Stimulated activated CD4-positive, alpha-beta T cell treated with anti-CD3 and anti-CD28 coated beads, Interleukin-1b, Interleukin-23, amount 100 ng/mL, for 4 hours (primary cell): ENCODE measurements around the gene TMEM214.
"Not testable (repeated sequence)": the region's sequence is repeated elsewhere in the genome, so short reads cannot be mapped to it uniquely, and the experiment has no call there.

ENCODE experiments used
- DNase-seq, 2 donors: peaks; one replicate each; pipeline ENCODE4 v3.0.0-alpha.2; 2020; ENCODE audit warnings: low read depth in 2 of 2

TMEM214 gene

DNA sequence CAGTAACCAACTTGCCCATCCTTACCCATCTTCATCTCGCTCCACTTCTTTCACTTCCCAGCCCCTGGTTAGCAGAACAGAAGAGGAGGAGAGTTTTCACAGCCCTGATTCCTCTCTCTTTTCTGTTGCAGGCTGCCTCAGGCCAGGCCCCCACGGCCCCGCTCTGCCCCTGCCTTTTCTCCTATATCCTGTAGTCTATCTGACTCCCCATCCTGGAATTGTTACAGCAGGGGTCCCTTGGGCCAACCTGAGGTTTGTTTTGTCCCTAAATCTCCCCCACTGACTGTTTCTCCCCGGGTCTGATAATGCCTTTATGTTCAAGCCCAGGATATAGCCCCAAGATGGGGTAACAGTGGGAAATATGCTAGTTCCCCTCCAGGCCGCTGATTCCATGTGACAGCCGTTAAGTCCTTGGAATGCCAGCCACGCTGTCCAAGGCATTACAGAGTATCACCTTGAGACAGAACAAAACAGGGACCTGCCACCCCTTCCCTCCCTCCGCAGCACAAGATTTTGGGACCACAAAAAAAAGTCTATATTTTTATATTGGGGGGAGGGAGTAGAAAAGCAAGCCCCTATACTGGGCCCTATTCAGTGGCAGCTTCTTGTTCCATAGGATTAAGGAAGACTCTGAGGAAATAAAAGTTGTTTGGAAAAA lies 37.3 kb downstream of the TMEM214 start:
- no peak for DNase-seq

DNA sequence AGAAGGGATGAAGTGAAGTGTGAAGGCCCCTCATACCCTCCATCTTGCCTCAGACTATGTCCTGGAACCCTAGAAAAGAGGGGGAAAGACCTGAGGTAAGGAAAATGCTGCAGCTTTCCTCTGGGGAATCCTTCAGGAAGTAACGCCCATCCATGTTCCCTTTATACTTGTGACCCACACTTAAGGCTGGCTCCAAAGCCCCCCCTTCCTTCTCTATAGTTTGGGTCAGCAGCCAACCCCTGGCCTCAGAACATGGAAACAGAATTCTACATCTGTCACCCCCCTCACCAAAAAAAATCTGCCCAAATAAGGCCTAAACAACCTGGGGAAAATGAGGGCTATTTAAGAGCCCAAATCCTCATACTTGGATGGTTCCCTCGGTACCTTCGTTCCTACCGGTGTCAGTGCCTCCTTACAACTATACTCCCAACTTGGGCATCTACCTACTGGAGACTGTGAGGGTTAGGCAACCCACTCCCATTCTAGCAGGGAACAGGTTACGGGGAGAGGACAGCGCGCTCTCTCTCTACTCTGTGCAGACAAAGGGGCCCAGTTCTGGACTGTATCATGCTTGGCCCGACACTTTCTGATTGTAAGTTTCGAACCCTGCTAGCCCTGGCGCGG lies 38.0 kb downstream of the TMEM214 start:
- DNase-seq, result no peak

DNA sequence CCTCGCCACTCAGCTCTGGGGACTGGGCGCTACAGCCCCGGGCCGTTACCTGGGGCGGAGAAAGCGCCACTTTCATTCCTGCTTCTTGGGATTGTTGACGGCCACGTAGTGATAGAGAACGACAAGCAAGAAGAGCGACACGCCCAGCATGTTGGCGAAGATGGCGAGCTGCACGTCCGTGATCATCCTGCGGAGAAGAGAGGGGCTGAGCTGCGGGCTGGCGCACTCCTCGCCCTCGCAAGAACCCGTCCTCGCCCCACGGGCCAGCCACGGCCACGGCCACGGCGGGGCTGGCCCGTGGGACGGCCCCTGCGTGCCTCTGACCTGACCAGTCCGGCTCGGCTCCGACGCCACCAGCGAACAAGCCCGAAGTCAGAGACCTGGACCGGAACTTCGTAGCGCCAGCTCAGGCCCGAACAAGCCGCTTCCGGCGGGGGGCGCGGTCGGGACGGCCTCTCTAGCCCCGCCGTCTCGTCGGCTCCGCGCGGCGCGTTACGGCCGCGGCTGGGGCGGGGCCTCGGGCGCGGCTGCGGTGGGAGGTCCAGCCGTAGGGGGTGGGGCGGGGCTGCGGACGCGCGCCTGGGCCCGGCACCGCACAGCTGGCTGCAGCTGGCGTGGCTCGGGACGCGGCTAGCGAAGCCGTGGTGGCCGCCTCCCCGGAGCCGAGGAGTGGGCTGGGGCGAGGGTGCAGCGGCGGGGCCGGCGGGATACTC lies 38.7 kb downstream of the TMEM214 start, which contains the start of gene OST4:
OST4 (minus strand) TSS at position 378 of the 713 bp plus-strand sequence.
- DNase-seq, result peak; percentile 77 to 90

DNA sequence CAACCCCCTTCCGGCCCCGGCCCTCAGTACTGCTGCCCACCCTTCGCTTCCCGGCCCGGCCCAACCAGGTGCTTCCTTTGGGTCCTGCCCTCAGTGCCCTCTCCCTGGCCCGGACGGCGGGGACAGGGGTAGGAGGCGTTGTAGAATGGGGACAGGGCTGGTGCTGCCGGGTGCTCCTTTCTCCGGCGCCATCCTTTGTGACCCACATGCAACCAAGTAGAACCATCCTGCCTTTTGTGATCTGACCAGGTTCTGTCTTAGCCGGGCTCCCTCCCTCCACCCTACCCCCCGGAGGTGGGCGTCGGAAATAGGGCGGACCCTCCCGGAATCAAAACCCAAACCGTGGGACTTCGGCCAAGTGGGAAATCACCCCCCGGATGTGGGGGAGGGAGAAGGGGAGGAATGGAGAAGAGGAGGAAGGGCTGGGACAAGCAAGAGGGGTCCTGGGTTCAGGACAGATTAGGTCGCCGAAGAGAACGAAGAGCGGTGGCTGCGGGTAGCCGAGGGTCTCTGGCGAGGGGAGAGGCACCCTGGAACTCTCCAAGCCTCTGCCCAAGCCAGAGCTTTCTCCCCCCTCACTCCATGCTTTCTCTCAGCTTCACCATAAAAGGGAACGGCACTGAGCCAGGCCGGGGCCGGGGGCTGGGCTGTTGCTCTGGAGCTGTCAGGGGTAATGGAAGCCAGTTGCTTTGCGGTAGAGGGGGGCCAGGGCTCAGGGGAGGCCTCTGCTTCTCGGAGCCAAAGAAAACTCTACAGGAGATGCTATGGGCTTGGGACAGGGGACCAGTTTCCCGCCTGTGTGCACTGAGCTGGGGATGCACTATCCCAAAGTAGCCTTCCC lies 39.4 kb downstream of the TMEM214 start:
- peak in 1 of 2 donors; percentile 41 for DNase-seq

DNA sequence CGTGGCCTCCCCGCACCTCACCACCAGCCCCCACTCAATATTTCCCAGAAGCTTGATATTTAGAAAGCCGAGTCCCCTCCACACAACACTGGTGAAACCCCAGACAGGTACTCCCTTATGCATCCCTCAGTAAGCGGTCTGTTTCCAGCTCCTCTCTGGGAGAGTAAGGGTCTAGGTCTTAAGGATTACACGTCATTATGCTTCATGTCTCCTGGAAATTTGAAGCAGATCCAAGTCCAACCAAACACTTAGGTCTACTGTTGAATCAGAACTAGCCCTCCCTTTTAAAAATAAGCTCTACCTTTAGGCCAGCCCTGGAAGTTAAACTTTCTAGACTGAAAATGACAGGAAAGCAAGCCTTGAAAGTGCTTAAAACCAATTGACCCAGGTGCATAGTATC lies 40.2 kb downstream of the TMEM214 start:
- DNase-seq, result no peak

DNA sequence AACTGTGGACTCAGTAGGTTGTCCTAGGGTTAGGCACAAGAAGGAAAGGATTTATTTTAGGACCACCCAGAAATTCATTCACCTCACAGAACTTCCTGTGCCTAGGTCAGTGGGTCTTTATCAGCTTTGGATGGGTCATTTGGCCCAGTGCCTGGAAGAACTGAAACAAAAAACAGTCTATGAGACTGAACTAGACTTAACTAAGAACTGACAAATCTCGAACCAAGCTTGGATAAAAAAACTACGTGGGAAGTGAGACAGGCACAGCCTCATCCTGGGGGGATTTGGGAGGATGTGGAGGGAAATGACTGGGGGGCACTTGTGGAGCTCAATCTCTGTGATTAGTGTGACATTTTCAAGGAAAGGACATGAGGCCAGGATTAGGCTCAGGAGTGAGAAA lies 41.0 kb downstream of the TMEM214 start:
- no peak for DNase-seq

DNA sequence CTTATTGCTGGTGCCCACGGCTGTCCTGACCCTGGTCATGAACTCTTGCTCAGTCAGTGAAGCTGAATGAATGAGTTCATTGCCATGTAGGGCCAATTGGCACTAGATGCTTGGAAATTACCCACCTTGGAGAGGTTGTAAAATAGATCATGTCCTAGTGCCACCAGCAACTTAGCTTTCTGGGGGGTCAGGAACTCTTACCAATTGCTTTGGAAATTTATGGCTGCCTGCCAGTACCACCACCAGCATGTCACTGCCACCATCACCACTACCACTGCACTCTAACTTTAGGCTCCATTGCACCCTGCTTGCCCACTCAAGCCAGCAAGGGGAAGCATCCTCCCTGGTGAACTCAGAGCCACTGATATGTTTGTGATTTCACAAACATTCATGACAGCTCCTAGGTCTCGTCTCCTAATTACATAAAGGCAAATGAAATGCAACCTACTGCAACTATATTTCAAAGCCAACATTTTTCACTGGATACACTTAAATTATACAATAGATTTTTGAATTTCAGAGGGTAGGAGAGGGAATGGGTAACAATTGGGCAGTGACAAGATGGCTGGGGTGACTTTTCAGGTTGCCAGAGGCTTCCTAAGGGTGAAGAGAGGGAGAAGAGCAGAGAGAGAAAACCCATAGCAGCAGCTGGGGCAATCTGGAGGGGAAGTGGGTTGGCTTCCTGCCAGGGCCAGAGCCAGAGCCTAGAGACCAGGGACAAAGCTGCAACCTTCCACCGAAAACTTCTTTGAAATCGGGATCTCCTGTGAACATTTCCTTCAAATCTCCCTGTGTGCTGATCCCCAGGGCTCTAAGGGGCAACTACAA lies 42.2 kb downstream of the TMEM214 start:
- DNase-seq, result no peak

DNA sequence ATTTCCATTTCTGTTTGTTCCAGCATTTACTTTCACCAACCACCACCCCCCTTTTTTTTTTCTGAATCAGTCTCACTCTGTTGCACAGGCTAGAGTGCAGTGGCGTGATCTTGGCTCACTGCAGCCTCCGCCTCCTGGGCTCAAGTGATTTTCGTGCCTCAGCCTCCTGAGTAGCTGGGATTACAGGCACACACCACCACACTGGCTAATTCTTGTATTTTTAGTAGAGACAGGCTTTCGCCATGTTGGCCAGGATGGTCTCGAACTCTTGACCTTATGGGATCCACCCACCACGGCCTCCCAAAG lies 42.8 kb downstream of the TMEM214 start:
- DNase-seq, result not testable (repeated sequence)

DNA sequence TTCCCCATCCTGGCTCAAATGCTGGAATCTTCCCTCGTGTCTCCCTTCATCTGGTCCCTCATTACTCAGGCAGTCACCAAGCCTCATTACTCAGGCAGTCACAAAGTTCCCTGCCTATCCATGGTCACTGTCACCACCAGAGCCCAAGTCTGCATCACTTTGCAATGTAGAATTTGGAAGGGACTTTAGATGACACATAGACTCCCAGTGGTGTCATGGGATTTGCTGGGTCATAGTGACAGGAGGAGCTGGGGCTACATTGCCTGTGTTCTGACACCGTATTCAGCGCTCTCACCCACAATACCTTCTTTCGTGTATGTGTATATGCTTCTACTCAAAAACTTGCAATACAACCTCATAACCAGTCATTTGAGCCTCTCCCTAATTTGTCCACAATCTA lies 43.6 kb downstream of the TMEM214 start:
- no peak for DNase-seq

DNA sequence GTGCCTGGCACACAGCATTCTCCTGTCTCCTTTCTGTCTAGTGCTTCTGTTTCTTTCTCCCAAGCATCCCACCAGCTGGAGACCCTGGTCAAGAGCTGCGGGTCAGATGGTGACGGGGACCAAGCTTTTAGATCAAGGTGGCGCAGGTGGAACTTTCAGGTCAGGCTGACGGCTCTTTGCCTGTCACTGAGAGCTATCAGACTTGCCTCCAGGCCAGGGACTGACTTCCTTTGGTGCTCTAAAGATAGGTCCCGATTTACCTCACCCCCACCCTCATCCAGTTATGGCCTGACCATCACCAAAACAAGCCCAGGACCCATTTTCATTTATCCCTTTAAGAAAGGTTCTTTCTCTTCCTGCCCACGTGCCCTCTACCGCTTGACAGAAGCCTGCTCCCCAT lies 44.5 kb downstream of the TMEM214 start:
- DNase-seq, result no peak

DNA sequence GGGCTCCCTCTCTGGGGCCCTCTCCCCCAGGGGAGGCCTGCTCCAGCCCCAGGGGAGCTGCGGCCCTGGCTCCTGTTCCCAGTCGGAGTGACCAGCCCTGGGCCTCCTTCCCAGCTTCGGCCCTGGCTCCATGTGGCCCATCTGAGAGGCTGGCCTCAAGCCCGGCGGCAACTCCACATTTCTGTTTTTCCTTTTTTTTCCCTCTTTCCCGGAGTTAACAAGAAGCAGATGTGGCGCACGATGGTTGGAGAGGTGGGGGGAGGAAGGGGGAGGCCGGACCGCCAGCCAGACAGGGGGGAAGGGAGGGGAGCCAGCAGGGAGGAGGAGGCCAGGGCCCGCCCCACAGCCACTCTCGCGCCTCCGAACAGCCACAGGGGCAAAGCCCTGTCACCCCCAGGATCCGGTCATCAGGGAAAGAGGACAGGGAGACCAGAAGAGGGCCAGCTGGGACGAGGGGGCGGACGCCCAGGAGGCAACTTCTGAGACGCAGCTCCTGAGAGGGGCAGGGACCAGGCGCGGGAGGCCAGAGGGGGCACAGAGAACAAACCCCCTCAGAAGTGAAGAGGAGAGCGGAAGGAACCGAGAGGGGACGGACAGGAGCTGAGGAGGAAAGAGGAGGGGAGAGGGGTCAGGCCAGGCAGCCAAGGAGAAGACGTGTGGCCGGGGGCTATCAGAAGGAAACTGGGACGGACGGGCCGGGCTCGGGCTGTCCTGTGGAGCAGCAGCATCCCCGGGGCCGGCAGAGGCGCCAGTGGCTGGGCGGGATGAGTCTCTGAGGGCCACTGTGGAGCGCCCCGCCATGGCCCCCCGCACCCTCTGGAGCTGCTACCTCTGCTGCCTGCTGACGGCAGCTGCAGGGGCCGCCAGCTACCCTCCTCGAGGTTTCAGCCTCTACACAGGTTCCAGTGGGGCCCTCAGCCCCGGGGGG lies 45.8 kb downstream of the TMEM214 start, which contains the start of gene EMILIN1:
EMILIN1 (plus strand) TSS at position 349 of the 928 bp plus-strand sequence; CDS start at position 800, 451 bp downstream.
- DNase-seq, result no peak

DNA sequence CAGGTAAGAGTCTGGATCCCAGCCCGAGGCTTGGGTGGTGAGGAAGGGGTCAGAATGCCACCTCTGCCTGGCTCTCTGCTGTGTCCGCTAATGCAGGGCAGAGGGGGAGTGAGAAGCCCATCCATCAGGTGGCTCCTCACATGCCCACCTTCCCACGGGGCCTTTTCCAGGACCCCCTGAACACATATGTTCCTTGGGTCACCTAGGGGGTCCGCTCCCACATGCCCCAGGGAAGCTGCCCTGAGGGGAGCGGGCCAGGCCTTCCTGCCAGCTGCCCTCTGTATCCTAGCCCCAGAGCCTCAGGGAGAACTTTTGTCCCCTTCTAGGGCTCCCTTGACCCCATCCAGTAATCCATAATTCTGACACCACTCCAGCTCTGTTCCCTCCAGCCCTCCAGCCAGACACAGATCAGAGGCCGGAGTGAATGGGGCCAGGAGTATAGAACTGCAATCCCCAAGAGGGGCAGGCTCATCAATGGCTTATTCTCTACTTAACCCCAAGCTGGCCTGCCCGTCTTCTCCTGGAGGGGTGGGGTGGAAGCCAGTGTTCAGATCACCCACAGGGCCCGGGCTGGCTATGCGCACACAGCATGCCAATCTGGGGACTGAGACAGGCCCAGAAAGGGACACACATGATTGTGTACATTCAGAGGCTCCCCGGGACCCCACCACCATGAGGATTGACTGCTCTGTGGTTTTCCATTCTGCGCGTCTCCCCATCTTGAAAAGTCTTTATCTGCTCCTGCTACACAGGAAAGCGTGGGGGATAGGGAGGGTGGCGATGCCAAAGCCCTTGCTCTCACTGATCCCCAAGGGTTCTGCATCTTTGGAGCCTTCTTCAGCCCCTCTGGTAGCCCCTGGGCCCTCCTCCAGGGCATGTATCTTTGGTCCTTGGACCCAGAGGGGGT lies 46.7 kb downstream of the TMEM214 start:
- DNase-seq, result no peak

DNA sequence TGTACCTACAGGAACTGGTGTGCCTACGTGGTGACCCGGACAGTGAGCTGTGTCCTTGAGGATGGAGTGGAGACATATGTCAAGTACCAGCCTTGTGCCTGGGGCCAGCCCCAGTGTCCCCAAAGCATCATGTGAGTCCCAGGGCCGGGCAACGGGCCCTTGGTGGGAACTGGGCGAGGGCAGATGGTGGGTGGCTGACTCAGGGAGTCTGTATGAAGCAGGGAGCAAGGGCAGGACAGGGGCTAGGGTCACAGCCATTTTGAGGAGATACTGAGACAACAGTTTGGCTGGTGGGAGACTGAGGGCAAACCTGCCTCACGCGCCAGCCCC lies 47.3 kb downstream of the TMEM214 start:
- DNase-seq, result no peak

DNA sequence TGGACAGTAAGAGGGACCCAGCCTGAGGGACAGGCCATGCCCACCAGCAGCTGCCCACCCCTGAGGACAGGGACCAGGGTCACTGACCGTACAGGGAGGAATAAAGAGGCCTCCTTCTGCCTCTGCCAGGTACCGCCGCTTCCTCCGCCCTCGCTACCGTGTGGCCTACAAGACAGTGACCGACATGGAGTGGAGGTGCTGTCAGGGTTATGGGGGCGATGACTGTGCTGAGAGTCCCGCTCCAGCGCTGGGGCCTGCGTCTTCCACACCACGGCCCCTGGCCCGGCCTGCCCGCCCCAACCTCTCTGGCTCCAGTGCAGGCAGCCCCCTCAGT lies 47.8 kb downstream of the TMEM214 start:
- no peak for DNase-seq

DNA sequence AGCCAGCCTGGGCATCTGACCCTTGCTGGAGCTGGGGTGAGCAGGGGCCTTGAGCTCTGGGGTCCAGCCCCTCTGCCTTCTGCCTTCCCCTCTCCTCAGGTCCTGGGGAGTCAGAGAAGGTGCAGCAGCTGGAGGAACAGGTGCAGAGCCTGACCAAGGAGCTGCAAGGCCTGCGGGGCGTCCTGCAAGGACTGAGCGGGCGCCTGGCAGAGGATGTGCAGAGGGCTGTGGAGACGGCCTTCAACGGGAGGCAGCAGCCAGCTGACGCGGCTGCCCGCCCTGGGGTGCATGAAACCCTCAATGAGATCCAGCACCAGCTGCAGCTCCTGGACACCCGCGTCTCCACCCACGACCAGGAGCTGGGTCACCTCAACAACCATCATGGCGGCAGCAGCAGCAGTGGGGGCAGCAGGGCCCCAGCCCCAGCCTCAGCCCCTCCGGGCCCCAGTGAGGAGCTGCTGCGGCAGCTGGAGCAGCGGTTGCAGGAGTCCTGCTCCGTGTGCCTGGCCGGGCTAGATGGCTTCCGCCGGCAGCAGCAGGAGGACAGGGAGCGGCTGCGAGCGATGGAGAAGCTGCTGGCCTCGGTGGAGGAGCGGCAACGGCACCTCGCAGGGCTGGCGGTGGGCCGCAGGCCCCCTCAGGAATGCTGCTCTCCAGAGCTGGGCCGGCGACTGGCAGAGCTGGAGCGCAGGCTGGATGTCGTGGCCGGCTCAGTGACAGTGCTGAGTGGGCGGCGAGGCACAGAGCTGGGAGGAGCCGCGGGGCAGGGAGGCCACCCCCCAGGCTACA lies 49.4 kb downstream of the TMEM214 start:
- no peak for DNase-seq

DNA sequence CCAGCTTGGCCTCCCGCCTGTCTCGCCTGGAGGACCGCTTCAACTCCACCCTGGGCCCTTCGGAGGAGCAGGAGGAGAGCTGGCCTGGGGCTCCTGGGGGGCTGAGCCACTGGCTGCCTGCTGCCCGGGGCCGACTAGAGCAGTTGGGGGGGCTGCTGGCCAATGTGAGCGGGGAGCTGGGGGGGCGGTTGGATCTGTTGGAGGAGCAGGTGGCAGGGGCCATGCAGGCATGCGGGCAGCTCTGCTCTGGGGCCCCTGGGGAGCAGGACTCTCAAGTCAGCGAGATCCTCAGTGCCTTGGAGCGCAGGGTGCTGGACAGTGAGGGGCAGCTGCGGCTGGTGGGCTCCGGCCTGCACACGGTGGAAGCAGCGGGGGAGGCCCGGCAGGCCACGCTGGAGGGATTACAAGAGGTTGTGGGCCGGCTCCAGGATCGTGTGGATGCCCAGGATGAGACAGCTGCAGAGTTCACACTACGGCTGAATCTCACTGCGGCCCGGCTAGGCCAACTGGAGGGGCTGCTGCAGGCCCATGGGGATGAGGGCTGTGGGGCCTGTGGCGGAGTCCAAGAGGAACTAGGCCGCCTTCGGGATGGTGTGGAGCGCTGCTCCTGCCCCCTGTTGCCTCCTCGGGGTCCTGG lies 50.1 kb downstream of the TMEM214 start:
- DNase-seq, result no peak

DNA sequence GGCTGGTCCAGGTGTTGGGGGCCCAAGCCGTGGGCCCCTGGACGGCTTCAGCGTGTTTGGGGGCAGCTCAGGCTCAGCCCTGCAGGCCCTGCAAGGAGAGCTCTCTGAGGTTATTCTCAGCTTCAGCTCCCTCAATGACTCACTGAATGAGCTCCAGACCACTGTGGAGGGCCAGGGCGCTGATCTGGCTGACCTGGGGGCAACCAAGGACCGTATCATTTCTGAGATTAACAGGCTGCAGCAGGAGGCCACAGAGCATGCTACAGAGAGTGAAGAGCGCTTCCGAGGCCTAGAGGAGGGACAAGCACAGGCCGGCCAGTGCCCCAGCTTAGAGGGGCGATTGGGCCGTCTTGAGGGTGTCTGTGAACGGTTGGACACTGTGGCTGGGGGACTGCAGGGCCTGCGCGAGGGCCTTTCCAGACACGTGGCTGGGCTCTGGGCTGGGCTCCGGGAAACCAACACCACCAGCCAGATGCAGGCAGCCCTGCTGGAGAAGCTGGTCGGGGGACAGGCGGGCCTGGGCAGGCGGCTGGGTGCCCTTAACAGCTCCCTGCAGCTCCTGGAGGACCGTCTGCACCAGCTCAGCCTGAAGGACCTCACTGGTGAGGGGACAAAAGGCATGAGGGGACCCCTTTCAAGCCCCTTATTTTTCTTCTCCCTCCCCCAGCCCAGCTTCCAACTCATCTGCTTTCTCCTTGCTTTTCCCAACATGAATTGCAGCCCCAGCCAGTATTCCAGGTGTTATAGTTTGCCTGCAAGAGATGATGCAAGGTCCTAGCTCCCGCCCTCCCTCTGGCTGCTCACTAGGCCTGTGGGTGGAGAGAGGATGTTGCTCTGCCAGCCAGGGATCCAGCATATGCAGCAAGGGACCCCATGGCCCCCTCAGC lies 50.9 kb downstream of the TMEM214 start:
- no peak for DNase-seq
